HG02885 (cell line): ENCODE data around the gene L2HGDH.
"Not testable (repeated sequence)": the region's sequence is repeated elsewhere in the genome, so short reads cannot be mapped to it uniquely, and the experiment has no call there.

ENCODE experiments used
- ATAC-seq: cut with Tn5 transposase; IDR thresholded peaks from one replicate; pipeline ENCODE4 v1.9.1; 2021; ENCODE audit warnings: mild to moderate bottlenecking; ENCODE audit not compliant: unreplicated experiment, poor library complexity

The L2HGDH gene

GRCh38 chr14:50311972-50312733, at the start of gene L2HGDH, which contains the start of gene DMAC2L:
Gene L2HGDH, minus strand, starts transcription at chr14:50312229. Its CDS starts 79 bp downstream, at chr14:50312150.
Gene DMAC2L, plus strand, starts transcription at chr14:50312324. Its CDS starts 9,164 bp downstream, at chr14:50321488.
- ATAC-seq = peak; percentile 94

DNA sequence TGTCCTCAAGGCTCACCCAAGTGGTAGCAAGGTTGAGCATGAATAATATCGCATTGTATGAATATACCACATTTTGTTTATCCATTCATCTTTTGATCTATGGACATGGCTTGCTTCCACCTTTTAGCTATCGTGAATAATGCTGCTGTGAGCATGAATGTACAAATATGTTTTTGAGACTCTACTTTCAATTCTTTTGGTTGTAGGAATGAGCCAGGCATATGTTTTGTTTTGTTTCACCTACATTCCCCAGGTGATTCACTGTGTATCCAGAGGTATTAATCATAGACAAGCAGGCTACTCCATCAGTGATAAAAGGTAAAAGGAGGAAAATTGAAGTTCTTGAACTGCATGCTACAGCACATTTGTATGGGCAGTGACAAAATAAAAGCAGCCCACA, 48.8 kb upstream of the L2HGDH start:
- ATAC-seq = no peak

DNA sequence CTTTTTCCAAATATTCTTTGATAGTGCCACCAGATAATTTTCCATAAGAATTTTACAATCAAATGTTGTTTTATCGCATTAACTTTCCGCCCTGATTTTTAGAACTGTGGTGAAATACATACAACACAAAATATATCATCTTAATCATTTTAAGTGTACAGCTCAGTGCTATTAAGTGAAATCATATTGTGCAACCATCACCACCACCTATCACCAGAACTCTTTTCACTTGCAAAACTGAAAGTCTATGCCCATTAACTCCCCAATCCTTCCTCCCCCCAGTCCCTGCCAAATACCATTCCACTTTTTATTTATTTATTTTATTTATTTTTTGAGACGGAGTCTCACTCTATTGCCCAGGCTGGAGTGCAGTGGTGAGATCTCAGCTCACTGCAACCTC, 48.1 kb upstream of the L2HGDH start:
- no peak for ATAC-seq

- ATAC-seq = no peak
Observed at GRCh38 chr14:50359631-50360030, 47.6 kb upstream of the L2HGDH start.

GRCh38 chr14:50357753-50358395, 45.8 kb upstream of the L2HGDH start:
- ATAC-seq = no peak

GRCh38 chr14:50357124-50357523, 45.1 kb upstream of the L2HGDH start:
- no peak for ATAC-seq

DNA sequence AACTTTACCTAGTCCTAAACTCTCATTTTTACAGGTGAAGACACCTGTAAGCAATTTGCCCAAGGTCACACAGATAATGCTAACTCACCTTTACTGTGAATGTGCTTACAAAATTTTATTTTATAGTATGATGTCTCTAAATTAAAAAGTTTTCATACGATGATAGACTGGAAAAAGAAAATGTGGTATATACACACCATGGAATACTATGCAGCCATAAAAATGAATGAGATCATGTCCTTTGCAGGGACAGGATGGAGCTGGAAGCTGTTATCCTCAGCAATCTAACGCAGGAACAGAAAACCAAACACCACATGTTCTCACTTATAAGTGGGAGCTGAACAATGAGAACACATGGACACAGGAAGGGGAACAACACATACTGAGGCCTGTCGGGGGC, 44.3 kb upstream of the L2HGDH start:
- not testable (repeated sequence) for ATAC-seq

GRCh38 chr14:50355692-50356091, 43.7 kb upstream of the L2HGDH start:
- no peak for ATAC-seq

GRCh38 chr14:50354527-50354926, 42.5 kb upstream of the L2HGDH start:
- no peak for ATAC-seq

- ATAC-seq = no peak
Observed at GRCh38 chr14:50353126-50353525, 41.1 kb upstream of the L2HGDH start.

GRCh38 chr14:50352584-50352983, 40.6 kb upstream of the L2HGDH start:
- ATAC-seq = no peak

GRCh38 chr14:50350975-50351374, 38.9 kb upstream of the L2HGDH start:
- ATAC-seq = no peak

DNA sequence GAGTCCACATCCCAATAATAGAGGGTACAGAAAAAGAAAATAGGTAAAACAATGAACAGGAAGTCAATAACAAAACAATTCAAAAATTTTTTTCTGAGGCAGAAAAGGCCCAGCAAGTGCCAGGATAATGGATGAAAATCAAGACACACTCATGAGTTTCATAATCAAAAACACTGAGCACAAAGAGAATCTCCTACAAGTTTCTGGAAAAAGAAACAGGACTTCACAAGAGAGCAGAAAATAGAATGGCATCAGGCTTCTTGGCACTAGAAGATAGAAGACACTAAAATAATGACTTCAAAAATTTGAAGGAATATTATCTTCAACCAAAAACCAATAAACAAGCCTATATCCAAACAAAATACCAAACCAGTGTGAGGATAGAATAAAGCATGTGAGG, 36.9 kb upstream of the L2HGDH start:
- no peak for ATAC-seq

DNA sequence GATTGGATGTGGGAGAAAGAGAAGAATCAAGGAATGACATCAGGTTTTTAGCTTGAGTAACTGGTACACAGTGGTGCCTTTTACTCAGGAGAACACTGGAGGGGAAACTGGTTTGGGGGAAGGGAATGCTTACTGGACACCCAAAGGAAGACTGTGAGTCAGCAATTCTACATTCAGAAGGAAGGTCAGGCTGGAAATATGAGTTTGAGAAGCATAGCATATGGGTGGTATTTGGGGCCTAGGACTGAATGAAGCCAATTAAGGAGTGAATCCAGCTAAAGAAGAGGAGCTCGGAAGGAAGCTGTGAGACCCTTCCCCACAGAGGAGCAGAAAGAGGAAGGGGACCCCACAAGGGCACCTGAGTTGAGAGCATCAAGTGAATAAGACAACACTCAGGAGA, 35.5 kb upstream of the L2HGDH start:
- no peak for ATAC-seq

DNA sequence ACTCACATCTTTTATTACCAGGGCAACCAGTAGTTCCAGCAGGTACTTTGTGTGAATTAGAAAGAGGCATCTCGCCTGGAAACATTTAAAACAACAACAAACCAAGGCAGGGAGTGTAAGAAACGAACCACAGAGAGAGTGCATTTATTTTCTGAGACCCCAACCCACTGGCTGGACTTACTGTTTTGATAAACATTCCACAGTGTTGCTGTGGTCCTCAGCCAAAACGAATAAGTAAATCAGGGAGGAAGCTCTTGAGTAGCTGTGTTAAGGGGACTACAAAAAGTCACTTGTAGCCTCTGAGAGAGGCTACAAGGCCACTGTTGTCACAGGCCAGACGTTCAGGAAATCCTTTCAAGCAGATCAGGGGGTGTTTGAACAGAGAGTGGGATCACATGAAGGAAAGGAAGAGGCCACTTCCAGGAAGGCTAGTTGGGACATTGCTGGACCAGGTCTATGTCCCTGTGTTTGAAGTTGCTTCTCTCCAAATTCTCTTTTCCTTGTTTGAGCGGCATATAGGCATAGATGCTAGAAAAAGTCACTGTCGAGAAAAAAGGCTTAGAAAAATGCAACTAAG, 33.9 kb upstream of the L2HGDH start:
- ATAC-seq = no peak

DNA sequence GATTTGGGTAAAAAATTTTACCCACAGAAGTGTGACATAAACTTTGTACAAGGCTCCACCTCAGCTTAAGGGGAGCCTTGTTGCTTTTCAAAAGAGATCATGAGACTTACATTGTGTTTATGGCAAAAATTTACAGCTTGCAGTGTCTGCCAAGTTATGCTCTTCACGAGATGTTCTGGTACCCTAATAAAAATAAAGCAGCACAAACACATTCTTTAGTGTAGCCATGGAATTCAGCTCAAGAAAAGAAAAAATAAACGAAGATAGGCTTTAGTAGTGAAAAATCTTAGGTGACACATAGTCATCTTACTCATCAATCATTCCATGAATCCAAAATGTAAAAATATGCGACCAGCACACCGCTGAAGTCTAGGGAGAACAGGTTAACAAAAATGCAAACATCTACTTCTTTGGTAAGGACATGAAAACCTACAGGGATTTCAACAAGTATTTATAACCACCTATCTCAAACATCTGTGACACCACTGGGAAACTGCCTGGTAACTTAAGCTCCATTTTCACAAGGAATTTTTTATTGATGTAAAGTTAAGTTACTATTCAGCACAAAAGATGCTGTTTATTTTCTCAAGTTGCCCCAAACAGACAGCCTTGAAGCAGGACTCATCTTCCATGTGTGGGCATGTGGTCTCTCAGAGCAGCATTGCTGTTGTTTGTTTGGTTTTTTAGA, 33.0 kb upstream of the L2HGDH start:
- no peak for ATAC-seq

- ATAC-seq = peak; percentile 81
Observed at GRCh38 chr14:50344116-50344775, 32.2 kb upstream of the L2HGDH start.

GRCh38 chr14:50343434-50343833, 31.4 kb upstream of the L2HGDH start:
- ATAC-seq = no peak

GRCh38 chr14:50342221-50343078, 30.4 kb upstream of the L2HGDH start:
- ATAC-seq = no peak
